Measurements from ENCODE around the gene DSCAML1.
A peak's percentile ranks its signal among the peaks of the same experiment; 100 is the strongest.

DSCAML1 gene

DNA sequence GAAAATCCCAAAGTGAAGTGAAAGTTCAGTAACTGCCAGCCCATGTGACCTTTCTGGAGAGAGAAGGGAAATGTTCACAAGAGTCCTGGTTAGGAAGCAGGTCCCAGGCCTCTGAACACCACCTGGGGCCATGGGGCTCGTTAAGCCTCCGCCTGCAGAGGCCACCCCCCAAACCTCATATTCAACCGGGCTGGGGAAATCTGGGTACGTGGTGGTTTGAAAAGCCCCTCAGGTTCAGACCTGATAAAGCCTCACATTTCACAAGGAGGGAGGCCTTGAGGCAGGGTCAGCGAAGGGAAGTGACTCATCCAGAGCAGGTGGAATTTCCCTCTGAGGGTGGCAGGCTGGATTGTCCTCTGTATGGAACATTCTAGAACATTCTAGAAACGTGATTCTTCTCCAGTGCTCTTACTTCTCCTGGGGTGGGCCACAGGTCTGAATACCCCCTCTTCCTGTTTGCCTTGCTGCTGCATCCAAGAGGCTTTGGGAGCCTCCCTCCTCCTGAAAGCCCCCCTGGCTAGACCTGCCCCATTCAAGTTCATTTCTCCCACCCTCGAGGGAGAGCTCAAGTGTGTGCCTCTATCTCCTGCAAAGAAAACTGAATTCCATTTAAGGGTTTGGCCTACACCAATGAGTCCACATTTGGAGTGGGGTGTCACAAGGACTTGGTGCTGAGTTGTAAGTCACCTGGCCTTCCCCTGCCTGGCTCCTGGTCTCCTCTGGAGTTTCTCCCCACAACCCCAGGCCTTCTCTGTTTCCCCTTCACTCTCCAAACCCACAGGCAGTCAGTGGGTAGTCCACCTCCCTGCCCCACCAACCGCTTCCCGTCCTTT lies 21.2 kb upstream of the DSCAML1 start (continued):
- TF ChIP-seq, protein P1, sequence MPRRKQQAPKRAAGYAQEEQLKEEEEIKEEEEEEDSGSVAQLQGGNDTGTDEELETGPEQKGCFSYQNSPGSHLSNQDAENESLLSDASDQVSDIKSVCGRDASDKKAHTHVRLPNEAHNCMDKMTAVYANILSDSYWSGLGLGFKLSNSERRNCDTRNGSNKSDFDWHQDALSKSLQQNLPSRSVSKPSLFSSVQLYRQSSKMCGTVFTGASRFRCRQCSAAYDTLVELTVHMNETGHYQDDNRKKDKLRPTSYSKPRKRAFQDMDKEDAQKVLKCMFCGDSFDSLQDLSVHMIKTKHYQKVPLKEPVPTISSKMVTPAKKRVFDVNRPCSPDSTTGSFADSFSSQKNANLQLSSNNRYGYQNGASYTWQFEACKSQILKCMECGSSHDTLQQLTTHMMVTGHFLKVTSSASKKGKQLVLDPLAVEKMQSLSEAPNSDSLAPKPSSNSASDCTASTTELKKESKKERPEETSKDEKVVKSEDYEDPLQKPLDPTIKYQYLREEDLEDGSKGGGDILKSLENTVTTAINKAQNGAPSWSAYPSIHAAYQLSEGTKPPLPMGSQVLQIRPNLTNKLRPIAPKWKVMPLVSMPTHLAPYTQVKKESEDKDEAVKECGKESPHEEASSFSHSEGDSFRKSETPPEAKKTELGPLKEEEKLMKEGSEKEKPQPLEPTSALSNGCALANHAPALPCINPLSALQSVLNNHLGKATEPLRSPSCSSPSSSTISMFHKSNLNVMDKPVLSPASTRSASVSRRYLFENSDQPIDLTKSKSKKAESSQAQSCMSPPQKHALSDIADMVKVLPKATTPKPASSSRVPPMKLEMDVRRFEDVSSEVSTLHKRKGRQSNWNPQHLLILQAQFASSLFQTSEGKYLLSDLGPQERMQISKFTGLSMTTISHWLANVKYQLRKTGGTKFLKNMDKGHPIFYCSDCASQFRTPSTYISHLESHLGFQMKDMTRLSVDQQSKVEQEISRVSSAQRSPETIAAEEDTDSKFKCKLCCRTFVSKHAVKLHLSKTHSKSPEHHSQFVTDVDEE (CRISPR knock-in tag; IDR thresholded peaks at IDR 0.05): no peak
- TF ChIP-seq ARNTL (CRISPR knock-in tag; IDR thresholded peaks at IDR 0.05; ENCODE audit: borderline replicate concordance, low read depth) (no peak), ZNF70 (CRISPR knock-in tag; IDR thresholded peaks at IDR 0.05) (no peak), ZFP30 (CRISPR knock-in tag; IDR thresholded peaks at IDR 0.05) (no peak)

DNA sequence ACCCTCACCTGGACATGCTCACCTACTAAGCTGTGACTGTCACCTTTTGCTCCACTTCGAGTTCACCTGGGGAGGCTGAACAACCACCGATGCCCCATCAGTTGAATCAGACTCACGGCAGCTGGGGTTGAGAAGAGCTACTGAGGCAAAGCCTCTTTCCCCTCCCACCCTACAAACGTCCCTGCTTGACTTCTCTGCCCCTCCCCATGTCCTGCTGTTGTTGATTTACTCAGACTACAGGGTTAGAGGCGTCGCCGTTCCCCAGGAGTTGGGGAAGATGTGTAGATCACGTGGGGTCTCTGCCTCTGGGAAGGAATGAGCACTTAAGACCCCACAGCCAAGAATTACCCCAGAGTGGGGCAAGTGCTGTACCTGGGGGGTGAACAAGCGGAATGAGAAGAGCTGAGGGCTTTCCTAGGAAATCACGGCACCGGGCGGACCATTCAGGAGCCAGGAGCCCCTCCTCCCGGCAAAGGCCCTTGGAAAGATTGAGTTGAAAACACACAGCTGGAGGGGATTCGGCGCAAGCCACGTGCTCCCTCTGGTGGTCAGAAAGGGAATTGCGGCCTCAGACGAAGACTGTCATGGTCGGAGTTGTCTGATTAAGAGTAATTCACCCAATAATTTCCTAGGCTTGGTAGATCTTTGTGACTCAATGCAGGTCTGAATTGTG lies 20.5 kb upstream of the DSCAML1 start:
- ATAC-seq: peak; percentile 85
- TF ChIP-seq ARNTL (CRISPR knock-in tag; IDR thresholded peaks at IDR 0.05; ENCODE audit: borderline replicate concordance, low read depth) (no peak), ESRRG (CRISPR knock-in tag; IDR thresholded peaks at IDR 0.05) (no peak), TOX (CRISPR knock-in tag; IDR thresholded peaks at IDR 0.05; ENCODE audit: borderline replicate concordance) (no peak), GLIS3 (CRISPR knock-in tag; IDR thresholded peaks at IDR 0.05) (no peak), ZFP30 (CRISPR knock-in tag; IDR thresholded peaks at IDR 0.05) (no peak), ZC3H10 (CRISPR knock-in tag; IDR thresholded peaks at IDR 0.05) (no peak), POU6F1 (CRISPR knock-in tag; IDR thresholded peaks at IDR 0.05; ENCODE audit: borderline replicate concordance, low read depth) (no peak)

- no peak for ATAC-seq
- TF ChIP-seq ARNTL (CRISPR knock-in tag; IDR thresholded peaks at IDR 0.05; ENCODE audit: borderline replicate concordance, low read depth) (no peak), ZC3H10 (CRISPR knock-in tag; IDR thresholded peaks at IDR 0.05) (no peak), TCF4 (CRISPR knock-in tag; IDR thresholded peaks at IDR 0.05; ENCODE audit: borderline replicate concordance) (no peak), ZNF70 (CRISPR knock-in tag; IDR thresholded peaks at IDR 0.05) (no peak), CREB5 (CRISPR knock-in tag; IDR thresholded peaks at IDR 0.05; ENCODE audit: low read depth) (no peak), SNAI2 (CRISPR knock-in tag; IDR thresholded peaks at IDR 0.05) (no peak), RARB (CRISPR knock-in tag; IDR thresholded peaks at IDR 0.05) (no peak), PPARA (CRISPR knock-in tag; IDR thresholded peaks at IDR 0.05; ENCODE audit: borderline replicate concordance) (no peak), ESRRG (CRISPR knock-in tag; IDR thresholded peaks at IDR 0.05) (no peak), CSDC2 (CRISPR knock-in tag; IDR thresholded peaks at IDR 0.05) (no peak), BACH2 (CRISPR knock-in tag; IDR thresholded peaks at IDR 0.05; ENCODE audit: borderline replicate concordance) (no peak), ZNF8 (CRISPR knock-in tag; IDR thresholded peaks at IDR 0.05) (no peak), GLIS3 (CRISPR knock-in tag; IDR thresholded peaks at IDR 0.05) (no peak), ZFP3 (CRISPR knock-in tag; IDR thresholded peaks at IDR 0.05) (no peak), TOX (CRISPR knock-in tag; IDR thresholded peaks at IDR 0.05; ENCODE audit: borderline replicate concordance) (no peak)
Observed at GRCh38 chr11:117816846-117817367, 19.9 kb upstream of the DSCAML1 start.

DNA sequence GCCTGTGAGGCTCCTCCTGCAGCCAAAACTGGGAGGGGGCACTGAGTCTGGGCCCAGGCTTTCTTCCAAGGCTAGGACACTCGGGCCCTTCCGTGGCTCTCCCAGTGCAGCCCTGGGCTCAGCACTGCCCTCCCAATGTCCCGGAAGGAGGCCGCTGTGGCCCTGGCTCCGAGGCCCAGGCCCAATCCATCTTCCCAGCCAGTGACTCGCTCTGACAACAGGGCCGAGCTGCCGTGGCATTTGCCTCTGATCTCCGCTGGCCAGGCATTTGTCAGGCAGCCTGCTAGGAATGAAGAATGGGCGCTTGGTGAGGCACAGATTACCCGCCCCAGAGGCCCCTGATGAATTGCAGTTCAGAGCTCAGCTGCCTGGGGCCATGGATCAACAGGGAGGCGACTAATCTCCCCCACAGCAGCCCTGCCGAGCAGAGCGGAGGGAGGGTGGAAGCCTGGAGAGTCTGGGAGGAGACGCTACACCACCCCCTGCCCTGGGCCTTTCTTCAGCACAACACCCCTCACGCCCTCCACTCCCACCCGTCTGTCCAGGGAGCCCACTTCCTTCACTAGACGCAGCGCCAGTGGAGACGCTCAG lies 19.2 kb upstream of the DSCAML1 start:
- ATAC-seq: peak; percentile 49
- TF ChIP-seq ZNF70 (CRISPR knock-in tag; IDR thresholded peaks at IDR 0.05) (no peak), SNAI2 (CRISPR knock-in tag; IDR thresholded peaks at IDR 0.05) (no peak), PATZ1 (CRISPR knock-in tag; IDR thresholded peaks at IDR 0.05; ENCODE audit: borderline replicate concordance) (no peak), ZFP3 (CRISPR knock-in tag; IDR thresholded peaks at IDR 0.05) (no peak), ZNF8 (CRISPR knock-in tag; IDR thresholded peaks at IDR 0.05) (no peak), ARNTL (CRISPR knock-in tag; IDR thresholded peaks at IDR 0.05; ENCODE audit: borderline replicate concordance, low read depth) (no peak), PPARA (CRISPR knock-in tag; IDR thresholded peaks at IDR 0.05; ENCODE audit: borderline replicate concordance) (no peak), ZNF565 (CRISPR knock-in tag; conservative IDR thresholded peaks at IDR 0.05; ENCODE audit: low read depth) (no peak)

All from SK-N-SH treated with all-trans-retinoic acid at 6 μM for 48 hours (cell line).